Large intestine (tissue), 3 donors: ENCODE measurements around the gene PYGM. TPM values are rescaled to one million over a fixed set of nuclear protein-coding genes. Genes with fewer than 3 reads are reported as not detected.

ENCODE experiments used
- DNase-seq, 2 donors: peaks; one replicate each; pipeline versions ENCODE4 v3.0.0 to v3.0.0-alpha.2; 2013
- H3K27ac ChIP-seq: one replicate; pipeline ENCODE4 v1.5.1; 2013; ENCODE audit warnings: low read length
- H3K27me3 ChIP-seq: 2 replicates; pipeline ENCODE4 v1.6.1; 2013; ENCODE audit warnings: low read length; ENCODE audit not compliant: control insufficient read depth, insufficient read depth
- H3K36me3 ChIP-seq: 2 replicates; pipeline ENCODE4 v1.6.1; 2013; ENCODE audit warnings: low read length; ENCODE audit not compliant: control insufficient read depth, insufficient read depth
- H3K4me1 ChIP-seq: one replicate; pipeline ENCODE4 v1.6.1; 2013; ENCODE audit warnings: low read length; ENCODE audit not compliant: control insufficient read depth, insufficient read depth
- H3K4me3 ChIP-seq: one replicate; pipeline ENCODE4 v1.5.1; 2013; ENCODE audit warnings: low read length
- H3K9me3 ChIP-seq: one replicate; pipeline ENCODE4 v1.6.1; 2013; ENCODE audit warnings: mild to moderate bottlenecking, low read depth, low read length, moderate library complexity; ENCODE audit not compliant: control insufficient read depth
- WGBS: methylation state at CpG from one replicate; pipeline ENCODE4 v1.1.5; 2013; ENCODE audit warnings: low lambda C conversion rate; ENCODE audit not compliant: insufficient coverage; 5-methylcytosine and 5-hydroxymethylcytosine counted together
- polyA plus RNA-seq: library from polyadenylated mRNA; unstranded; fragments of 120-200 nt; gene quantifications from one replicate; pipeline ENCODE4 v1.2.1, GENCODE V29; 2013

Gene PYGM
- polyA plus RNA-seq, 1 donor: 2.4 TPM

DNA sequence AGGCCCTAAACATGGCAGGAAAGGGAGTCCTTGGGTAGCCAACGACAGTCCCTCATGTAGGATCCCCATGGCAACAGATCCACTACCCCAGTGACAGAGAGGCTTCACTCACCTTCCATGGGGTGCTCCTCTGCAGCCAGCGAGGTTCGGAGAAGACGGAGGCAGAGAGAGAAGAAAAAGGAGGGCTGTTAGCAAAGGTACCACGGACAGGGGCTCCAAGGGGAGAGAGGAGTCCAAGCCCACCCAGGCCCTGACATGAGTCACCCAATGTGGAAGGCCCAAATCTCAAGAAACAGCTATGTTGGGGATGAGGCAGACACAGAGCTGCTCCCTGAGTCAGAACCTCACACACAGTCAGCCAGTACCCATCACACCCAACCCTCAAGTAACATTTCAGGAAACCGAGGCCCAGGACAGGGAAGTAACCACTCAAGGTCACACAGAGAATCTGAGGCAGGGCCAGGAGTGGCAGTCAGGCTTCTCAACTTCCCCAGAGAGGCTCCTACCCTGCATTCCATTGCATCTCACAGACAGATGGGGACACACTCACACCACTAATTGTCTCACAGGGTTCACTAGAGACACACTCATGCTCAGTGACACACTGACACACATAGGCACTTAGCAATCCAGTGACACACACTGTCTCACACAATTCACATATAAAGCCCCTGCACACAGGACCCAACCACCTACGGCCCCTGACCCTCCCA lies 62.0 kb downstream of the PYGM start:
- H3K27me3 ChIP-seq: peaks cover 51% of the 10 kb centered on the region
- no peaks in the 10 kb centered on the region for H3K9me3 ChIP-seq
- H3K4me1 ChIP-seq: no peaks in the 10 kb centered on the region
- H3K4me3 ChIP-seq: no peak overlapping the region
- no peaks in the 10 kb centered on the region for H3K36me3 ChIP-seq
- no peak overlapping the region for H3K27ac ChIP-seq
- WGBS: no CpG with 5 or more reads among the region's 7 CpGs
- no peak for DNase-seq

Other genes with a start within 250 kb of the PYGM start
- 0.30 TPM for gene SLC22A11, start 204.0 kb downstream of the PYGM start, polyA plus RNA-seq
- gene SLC22A12, start 168.8 kb downstream of the PYGM start, polyA plus RNA-seq: 0.03 TPM
- 13.8 TPM for gene NRXN2, start 36.8 kb downstream of the PYGM start, polyA plus RNA-seq
- 10.7 TPM for gene RASGRP2, start 15.8 kb downstream of the PYGM start, polyA plus RNA-seq
- 360 TPM for gene SF1, start 18.6 kb upstream of the PYGM start, polyA plus RNA-seq
- 13.5 TPM for gene MAP4K2, start 43.2 kb upstream of the PYGM start, polyA plus RNA-seq
- 29.0 TPM for gene MEN1, start 50.6 kb upstream of the PYGM start, polyA plus RNA-seq
- gene CDC42BPG, start 84.7 kb upstream of the PYGM start, polyA plus RNA-seq: 5.5 TPM
- 94.8 TPM for gene EHD1, start 118.6 kb upstream of the PYGM start, polyA plus RNA-seq
- 18.4 TPM for gene ATG2A, start 157.2 kb upstream of the PYGM start, polyA plus RNA-seq
- gene PPP2R5B, start 164.7 kb upstream of the PYGM start, polyA plus RNA-seq: 11.6 TPM
- gene GPHA2, start 175.9 kb upstream of the PYGM start, polyA plus RNA-seq: 0.24 TPM
- 0.09 TPM for gene MAJIN, start 212.1 kb upstream of the PYGM start, polyA plus RNA-seq
- gene BATF2, start 237.0 kb upstream of the PYGM start, polyA plus RNA-seq: 15.7 TPM